Upper lobe of right lung (tissue), 1 donor: ENCODE measurements around the gene MRPL3. TPM values are rescaled to one million over a fixed set of nuclear protein-coding genes. Genes with fewer than 3 reads are reported as not detected.

Experiments used
- ATAC-seq: fragments of 200-7000 bp; cut with Tn5 transposase; one replicate; pipeline ENCODE4 v1.9.1; 2020; ENCODE audit warnings: mild to moderate bottlenecking, moderate library complexity
- DNase-seq: peaks from one replicate; pipeline ENCODE4 v3.0.0-alpha.2; 2020
- H3K27ac ChIP-seq: fragments of 200-600 bp; one replicate; pipeline ENCODE4 v1.8.0; 2022
- H3K27me3 ChIP-seq: fragments of 200-600 bp; one replicate; pipeline ENCODE4 v1.8.0; 2022; ENCODE audit warnings: mild to moderate bottlenecking
- H3K36me3 ChIP-seq: fragments of 200-600 bp; one replicate; pipeline ENCODE4 v1.8.0; 2022
- H3K4me1 ChIP-seq: fragments of 200-600 bp; one replicate; pipeline ENCODE4 v1.8.0; 2022
- H3K4me3 ChIP-seq: fragments of 200-600 bp; one replicate; pipeline ENCODE4 v1.8.0; 2022; ENCODE audit warnings: mild to moderate bottlenecking
- H3K9me3 ChIP-seq: fragments of 200-600 bp; one replicate; pipeline ENCODE4 v1.8.0; 2022
- intact Hi-C: fragments of 100-400 bp; cut with DNase I; formaldehyde crosslinking; loops from one replicate; pipeline ENCODE4 v1.11.0; 2022
- total RNA-seq: library from RNA; stranded (reverse); fragmentation: NEBNext Ultra II Directional; extraction: Animal tissue kit (Norgen Biotek cat#: 25700); gene quantifications from one replicate; pipeline ENCODE4 v1.2.1, GENCODE V29; 2021
- TF ChIP-seq, protein P1 (sequence below): fragments of 200-600 bp; IDR thresholded peaks from one replicate; pipeline ENCODE4 v1.8.0; 2022; ENCODE audit warnings: antibody characterized with exemption
- donor health status: DM: no; HTN: yes; CAD: no; lungs with severe emphysema.

MRPL3 gene
- total RNA-seq, 1 donor from 2014 or later = 48.8 TPM

DNA sequence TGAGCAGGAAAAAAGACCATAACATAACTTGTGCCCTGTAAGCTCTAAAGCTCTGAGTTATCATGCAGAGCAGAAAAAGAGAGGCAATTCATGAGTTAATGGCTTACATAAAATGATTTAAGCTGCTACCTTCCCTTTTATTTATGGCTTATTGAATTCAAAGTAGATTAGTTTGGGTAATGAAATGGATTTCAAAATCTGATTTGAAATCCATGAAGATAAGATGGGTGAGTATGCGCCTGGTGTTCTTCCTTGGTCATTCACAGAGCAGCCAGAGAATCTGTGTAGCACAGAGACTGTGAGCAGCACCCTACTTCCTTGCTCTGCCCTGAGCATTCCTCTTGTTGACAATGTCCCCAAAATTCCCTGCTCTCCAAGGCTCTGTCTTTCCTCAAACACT lies 36.2 kb upstream of the MRPL3 start:
- ATAC-seq (no peak), DNase-seq (no peak)
- intact Hi-C loops = no loop called here
- Histone ChIP-seq H3K9me3 (no peaks in the 10 kb centered on the region), H3K27ac (no peak overlapping the region), H3K4me3 (no peak overlapping the region), H3K27me3 (no peaks in the 10 kb centered on the region), H3K36me3 (no peaks in the 10 kb centered on the region), H3K4me1 (no peaks in the 10 kb centered on the region)
- TF ChIP-seq, protein P1, sequence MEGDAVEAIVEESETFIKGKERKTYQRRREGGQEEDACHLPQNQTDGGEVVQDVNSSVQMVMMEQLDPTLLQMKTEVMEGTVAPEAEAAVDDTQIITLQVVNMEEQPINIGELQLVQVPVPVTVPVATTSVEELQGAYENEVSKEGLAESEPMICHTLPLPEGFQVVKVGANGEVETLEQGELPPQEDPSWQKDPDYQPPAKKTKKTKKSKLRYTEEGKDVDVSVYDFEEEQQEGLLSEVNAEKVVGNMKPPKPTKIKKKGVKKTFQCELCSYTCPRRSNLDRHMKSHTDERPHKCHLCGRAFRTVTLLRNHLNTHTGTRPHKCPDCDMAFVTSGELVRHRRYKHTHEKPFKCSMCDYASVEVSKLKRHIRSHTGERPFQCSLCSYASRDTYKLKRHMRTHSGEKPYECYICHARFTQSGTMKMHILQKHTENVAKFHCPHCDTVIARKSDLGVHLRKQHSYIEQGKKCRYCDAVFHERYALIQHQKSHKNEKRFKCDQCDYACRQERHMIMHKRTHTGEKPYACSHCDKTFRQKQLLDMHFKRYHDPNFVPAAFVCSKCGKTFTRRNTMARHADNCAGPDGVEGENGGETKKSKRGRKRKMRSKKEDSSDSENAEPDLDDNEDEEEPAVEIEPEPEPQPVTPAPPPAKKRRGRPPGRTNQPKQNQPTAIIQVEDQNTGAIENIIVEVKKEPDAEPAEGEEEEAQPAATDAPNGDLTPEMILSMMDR = no peak

DNA sequence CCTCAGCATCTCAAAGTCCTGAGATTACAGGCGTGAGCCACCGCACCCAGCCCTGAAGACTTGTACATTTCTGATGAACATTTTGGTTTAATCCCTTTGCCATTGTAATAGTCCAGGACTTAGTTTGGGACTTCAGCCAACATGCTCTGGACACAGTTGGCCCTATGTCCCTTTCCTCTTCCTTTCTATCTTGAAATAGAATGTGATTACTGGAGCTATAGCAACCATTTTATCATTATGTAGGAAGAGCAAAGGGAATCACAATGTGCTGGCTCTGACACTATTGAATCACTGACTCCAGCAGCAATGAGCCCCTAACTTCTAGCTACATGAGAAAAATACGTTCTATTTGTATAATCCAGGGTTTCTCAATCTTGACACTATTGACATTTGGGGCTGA lies 34.8 kb upstream of the MRPL3 start:
- DNase-seq (no peak), ATAC-seq (no peak)
- no peaks in the 10 kb centered on the region for H3K9me3 ChIP-seq
- no peaks in the 10 kb centered on the region for H3K36me3 ChIP-seq
- no peak overlapping the region for H3K4me3 ChIP-seq
- TF ChIP-seq, protein P1 = no peak
- H3K27ac ChIP-seq = no peak overlapping the region
- H3K27me3 ChIP-seq = no peaks in the 10 kb centered on the region
- no peaks in the 10 kb centered on the region for H3K4me1 ChIP-seq
- intact Hi-C loops = no loop called here

DNA sequence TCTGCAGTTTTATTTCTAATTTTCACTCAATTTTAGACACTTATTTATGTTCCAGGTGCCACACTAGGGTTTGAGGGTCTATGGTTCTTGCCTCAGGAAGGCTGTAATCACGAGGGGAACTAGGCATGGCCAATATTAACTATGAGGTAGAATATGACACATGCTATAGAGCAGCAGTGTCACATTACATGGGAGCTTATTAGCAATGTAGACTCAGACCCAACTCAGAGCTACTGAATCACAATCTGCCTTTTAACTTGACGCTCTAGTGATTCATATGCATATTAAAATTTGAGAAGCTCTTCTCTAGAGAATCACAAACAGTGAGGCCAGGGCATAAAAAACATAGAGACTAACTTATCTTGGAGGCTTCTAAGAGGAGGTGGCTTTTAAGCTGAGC lies 32.8 kb upstream of the MRPL3 start:
- TF ChIP-seq, protein P1 = no peak
- H3K4me1 ChIP-seq = no peaks in the 10 kb centered on the region
- no peak overlapping the region for H3K4me3 ChIP-seq
- no peaks in the 10 kb centered on the region for H3K9me3 ChIP-seq
- H3K36me3 ChIP-seq = no peaks in the 10 kb centered on the region
- no peak for DNase-seq
- intact Hi-C loops = no loop called here
- no peak overlapping the region for H3K27ac ChIP-seq
- no peaks in the 10 kb centered on the region for H3K27me3 ChIP-seq
- no peak for ATAC-seq

DNA sequence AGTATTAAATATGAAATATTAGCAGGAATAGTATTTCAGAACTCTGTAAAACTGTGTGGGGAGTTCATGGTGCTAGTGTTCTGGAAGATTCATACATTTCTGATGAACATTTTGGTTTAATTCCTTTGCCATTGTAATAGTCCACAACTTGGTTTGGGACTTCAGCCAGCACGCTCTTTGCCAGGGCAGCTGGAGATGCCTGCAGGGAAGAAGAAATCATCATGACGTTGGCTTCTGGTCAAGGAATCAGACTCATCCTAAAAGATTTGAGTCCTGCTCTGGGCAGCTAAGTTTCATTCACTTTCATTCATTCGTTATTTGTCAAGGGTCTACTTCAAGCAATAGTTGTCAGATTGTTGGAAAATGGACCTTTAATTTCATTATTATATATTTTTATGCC lies 32.4 kb upstream of the MRPL3 start:
- H3K9me3 ChIP-seq = no peaks in the 10 kb centered on the region
- no peaks in the 10 kb centered on the region for H3K27me3 ChIP-seq
- TF ChIP-seq, protein P1 = no peak
- H3K27ac ChIP-seq = no peak overlapping the region
- DNase-seq (no peak), ATAC-seq (no peak)
- intact Hi-C loops = no loop called here
- H3K4me3 ChIP-seq = no peak overlapping the region
- no peaks in the 10 kb centered on the region for H3K36me3 ChIP-seq
- H3K4me1 ChIP-seq = no peaks in the 10 kb centered on the region

DNA sequence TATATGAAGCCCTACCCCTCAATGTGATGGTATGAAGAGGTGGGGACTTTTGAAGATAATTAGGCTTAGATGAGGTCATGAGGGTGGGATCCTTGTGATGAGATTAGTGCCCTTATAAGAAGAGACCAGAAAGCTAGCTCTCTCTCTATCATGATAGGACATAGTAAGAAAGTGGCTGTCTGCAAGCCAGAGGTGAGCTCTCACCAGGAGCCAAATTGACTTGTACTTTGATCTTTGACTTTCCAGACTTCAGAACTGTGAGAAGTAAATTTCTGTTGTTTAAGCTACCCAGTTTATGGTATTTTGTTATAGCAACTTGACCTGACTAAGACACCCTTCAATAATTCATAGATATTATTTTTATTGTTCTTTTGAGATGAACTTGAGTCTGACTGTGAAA lies 29.9 kb upstream of the MRPL3 start:
- ATAC-seq = no peak

More for the DNA sequence above, 29.9 kb upstream of the MRPL3 start:
- Histone ChIP-seq H3K4me1 (no peaks in the 10 kb centered on the region), H3K4me3 (no peak overlapping the region), H3K9me3 (no peaks in the 10 kb centered on the region), H3K27ac (no peak overlapping the region), H3K36me3 (no peaks in the 10 kb centered on the region), H3K27me3 (peaks cover 4% of the 10 kb centered on the region)
- intact Hi-C loops = no loop called here
- no peak for DNase-seq
- TF ChIP-seq, protein P1 = no peak
